Measurements from ENCODE around the gene XK. TPM values are rescaled to one million over a fixed set of nuclear protein-coding genes. Genes with fewer than 3 reads are reported as not detected.
"Not testable (repeated sequence)": the region's sequence is repeated elsewhere in the genome, so short reads cannot be mapped to it uniquely, and the experiment has no call there.

Gene XK
- total RNA-seq, 1 donor from 2014 or later: 1.5 TPM

DNA sequence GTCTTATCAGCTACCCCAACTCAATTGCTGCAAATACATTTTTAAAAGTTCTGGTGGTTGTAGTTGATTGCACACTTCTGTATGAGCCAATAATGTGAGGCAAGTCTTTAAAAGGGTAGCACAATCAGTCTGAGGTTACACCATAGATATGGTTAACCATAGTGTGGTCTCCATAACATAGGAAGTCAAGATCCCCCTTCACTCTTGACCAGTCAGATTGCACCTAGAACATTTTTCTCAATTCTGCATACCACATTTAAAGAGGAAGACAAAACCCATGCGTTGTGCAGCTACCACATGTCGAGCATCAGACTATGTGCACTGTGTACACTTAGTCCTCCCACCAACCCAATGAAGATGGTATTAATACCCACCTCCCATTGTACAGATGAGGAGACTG is 67.8 kb downstream of the XK start:
- DNase-seq (ENCODE audit: low spot score): no peak
- ATAC-seq: no peak

DNA sequence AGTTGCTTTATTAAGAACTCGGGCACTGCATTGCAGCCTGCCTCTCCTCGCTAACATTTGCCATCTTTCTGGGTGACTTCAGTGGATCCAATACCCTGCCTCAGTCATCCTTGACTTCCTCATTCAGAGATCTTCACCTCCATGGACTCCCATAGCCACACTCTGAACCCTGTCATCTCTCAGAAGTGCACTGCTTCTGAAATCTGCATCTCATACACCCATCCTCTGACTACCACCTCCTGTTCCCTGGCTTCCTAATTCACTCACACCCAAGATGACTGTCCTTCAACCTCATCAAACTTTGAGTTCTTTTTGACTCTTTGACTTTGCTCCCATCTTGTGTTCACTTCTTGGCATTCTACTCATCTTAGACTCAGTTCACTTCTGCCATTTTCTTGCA is 68.9 kb downstream of the XK start:
- ATAC-seq: no peak
- DNase-seq (ENCODE audit: low spot score): no peak

DNA sequence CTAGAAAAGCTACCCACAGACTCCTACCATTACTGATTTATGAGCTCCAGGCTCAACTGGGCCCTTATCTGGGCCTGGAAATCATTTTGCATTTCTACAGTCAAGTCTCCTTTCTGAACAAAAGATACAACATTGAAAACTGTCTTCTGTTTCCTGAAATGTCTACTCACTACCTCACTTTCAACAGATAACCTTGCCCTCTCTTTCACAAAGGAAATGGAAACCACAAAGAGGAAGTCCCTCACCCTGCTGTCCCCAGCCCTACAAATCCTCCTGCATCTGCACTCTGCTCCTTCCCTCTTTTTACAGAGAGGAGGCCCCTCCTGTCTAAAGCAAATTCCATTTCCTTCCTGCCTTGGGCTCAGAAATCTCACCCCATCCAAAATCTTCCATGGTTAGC is 69.4 kb downstream of the XK start:
- ATAC-seq: no peak
- no peak for DNase-seq (ENCODE audit: low spot score)

DNA sequence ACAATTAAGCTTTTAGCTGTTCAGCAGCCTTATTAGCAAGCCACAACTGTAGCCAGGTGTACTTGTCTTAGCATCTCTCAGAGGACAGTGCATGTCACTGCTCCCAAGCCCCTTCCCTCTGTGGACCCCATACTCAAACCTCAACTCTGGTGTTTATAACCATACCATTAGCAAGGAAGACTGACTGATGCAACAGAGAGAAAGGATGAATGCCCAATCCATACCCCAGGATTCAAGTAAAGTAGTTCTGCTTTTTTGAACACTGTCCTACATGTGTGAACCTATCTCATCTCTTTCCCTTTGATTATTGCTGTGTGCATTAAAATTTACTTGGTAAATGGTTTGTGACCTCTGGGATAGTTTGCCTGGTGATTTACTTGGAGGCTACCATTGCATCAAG is 71.5 kb downstream of the XK start:
- ATAC-seq: no peak
- no peak for DNase-seq (ENCODE audit: low spot score)

DNA sequence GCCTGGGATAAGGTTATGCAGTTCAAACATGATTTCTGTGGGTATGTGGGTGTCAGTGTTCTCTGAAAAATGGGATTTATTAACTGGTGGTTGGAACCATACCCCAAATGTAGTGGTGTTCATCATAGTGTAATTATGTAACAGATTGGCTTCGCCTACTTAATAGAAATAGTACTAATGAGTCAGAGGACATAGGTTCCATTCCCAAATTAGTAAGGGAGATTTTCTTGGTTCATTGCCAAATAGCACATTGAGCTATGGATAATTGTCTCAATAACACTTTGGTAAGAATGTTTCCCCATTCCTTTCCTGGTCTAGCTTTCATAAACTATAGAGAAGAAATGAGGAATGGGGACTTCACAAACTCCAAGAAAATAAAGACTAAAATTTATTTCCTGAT is 73.8 kb downstream of the XK start:
- ATAC-seq: no peak
- no peak for DNase-seq (ENCODE audit: low spot score)

DNA sequence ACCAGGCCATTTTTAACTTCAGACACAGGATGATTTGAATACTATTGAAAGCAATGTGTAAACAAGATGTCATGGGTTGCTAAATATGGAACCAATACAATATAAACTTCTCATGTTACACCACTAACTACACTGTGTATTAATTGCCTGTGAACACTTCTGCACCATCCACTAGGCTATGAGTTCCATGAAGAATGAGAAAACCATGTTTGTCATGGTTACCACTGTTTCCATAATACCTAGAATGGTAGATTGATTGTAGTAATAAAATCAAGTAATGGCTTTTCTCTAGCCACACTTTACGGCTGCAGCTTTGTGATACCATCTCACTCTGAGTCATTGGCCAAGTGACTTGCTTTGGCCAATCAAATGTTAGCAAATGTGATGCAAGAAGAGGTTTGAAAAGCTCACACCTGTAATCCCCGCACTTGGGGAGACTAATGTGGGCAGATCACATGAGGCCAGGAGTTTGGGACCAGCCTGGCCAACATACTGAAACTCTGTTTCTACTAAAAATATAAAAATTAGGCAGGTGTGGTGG is 74.4 kb downstream of the XK start:
- ATAC-seq (no peak), DNase-seq (ENCODE audit: low spot score) (no peak)

DNA sequence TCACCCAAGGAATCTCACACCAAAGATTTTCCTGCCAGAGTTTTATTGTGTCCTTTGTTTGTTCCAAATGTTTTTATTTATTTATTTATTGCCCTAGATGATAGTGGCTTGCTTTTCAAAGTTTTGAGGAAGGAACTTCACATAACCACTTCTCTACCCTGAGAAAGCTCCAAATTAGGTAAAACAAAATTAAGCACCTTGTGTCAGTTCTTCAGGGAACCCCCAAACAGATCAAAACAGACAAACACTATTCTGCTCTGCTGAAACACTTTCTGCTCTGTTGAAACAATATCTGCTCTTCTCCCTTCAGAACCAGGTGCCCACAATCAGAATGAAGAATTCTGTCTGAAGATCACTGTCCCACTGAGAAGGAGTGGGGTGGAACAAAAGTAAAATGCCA is 77.8 kb downstream of the XK start:
- ATAC-seq (no peak), DNase-seq (ENCODE audit: low spot score) (no peak)

DNA sequence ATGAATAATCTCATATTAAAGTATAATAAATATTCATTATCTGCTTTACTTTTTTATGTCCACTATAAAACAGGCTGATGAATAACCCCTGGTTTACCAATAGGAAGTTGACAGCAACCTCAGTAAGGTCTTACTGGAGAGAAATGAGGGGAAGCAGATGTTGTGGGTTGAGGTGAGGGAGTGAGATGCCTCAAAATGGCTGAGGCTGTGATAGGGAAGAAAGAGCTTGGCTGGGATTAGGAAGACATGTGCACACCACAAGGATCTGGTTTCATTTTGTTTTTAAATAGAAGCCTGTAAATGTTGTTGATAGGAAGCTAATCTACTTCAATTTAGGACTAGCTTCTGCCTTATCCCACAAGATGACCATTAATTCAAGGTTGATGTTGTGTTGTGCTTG is 79.9 kb downstream of the XK start:
- ATAC-seq (no peak), DNase-seq (ENCODE audit: low spot score) (no peak)

DNA sequence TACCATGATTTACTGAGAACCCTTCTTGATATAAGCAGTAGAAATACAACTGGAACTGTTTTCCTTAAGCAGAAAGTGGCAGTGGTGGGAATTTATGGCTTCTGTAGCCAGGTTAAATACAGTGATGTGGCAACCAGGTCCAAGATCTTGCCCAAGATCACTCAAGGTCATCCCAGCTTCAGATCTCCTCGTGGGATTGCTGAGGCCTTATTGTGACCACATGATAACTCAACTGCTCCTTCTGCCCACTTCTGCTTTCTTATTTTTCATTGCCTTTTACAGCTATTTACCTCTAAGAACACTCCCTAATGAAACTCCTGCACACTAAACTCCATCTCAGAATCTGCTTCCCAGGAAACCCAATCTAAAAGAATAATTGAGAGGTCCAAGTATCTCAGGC is 81.8 kb downstream of the XK start:
- ATAC-seq (no peak), DNase-seq (ENCODE audit: low spot score) (no peak)

DNA sequence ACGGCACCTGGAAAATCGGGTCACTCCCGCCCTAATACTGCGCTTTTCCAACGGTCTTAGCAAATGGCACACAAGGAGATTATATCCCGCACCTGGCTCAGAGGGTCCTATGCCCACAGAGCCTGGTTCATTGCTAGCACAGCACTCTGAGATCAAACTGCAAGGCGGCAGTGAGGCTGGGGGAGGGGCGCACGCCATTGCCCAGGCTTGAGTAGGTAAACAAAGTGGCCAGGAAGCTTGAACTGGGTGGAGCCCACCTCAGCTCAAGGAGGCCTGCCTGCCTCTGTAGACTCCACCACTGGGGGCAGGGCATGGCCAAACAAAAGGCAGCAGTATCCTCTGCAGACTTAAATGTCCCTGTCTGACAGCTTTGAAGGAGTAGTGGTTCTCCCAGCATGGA is 83.3 kb downstream of the XK start:
- not testable (repeated sequence) for ATAC-seq; DNase-seq (ENCODE audit: low spot score)

DNA sequence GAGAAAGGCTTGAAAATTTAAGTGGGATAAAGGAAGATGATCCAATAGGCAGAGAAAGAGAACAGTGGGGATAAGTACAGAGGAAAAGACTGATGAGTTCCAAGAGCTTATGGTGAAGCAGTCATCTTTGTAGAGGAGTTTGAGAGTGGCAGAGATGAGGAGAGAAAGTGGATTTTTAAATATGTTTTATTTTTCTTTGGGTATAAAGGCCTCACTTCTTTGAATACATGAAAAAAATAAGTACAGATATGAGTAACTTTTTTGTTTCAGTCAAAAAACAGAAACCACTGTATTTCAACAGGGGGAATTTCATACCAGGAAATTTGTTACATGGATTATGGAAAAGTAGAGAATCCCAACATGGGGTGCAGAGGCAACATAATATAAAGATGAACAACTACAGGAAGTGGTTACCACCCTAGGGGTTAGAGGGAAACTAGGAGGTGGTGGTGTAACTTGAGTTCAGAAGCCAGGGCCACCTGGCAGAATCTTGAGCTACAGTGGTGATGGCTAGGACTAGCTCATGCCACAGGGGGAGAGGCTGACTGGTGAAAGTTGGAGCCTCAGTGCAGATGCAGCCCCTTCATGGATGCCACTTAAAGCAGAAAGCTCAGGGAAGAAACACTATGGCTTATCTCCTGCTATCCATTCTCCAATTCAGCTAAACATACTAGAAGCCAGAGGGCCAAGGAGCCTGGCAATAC is 90.8 kb downstream of the XK start:
- DNase-seq (ENCODE audit: low spot score) (no peak), ATAC-seq (no peak)

DNA sequence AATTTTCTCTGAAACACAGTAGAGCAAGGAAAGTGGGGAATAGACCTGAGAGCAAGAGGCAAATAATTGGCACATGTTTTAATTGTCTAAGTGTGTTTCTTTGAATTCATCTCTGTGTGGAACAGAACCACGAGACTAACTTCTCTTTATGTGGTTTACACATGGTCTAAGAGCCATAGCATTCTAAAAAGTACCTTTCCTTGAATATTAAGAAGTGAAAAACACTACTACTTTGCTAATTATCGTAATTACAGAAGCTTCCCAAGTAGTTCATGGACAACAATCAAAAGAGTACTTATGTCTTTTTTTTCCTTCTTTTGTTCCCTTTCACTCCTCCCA is 91.4 kb downstream of the XK start:
- DNase-seq (ENCODE audit: low spot score): no peak

DNA sequence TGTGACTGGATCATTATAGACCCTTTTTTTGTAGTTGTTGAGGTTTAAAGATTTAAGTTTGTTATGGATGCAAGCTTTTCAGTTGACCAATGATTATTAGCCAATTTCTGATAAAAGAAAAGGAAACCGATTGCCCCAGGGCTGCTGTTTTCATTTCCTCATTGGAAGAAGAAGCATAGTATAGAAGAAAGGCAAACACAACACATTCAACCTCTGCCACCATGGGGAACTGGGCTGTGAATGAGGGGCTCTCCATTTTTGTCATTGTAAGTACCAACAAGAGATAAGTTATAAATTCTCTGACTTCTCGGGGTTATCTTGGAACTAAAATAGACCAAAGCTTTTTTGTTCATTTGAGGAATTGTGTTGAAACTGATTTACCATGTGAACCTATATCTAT is 94.3 kb downstream of the XK start, which contains the start of gene CYBB:
Gene CYBB, plus strand, starts transcription at position 203 of the 400 bp plus-strand sequence. Its CDS starts 19 bp downstream, at position 222.
- ATAC-seq (no peak), DNase-seq (ENCODE audit: low spot score) (no peak)

More for the DNA sequence above, 91.4 kb downstream of the XK start:
- ATAC-seq: no peak

DNA sequence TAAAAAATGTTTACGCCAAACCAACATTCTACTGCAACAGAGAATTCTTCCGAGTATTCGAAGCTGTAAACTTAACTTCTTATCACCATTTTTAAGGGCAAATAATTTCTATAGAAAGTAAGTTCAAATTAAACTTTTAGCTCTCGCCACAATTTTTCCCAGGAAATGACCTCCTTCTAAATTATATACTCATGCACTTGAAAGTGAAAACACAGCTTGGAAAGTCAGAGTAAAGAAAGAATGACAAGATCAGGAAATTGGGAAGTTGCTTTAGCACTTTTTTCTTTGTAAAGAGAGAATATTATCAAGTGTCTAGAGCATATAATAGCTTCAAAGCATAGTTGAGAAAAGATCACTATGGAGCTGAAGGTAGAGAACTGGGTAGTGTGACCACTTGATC is 95.5 kb downstream of the XK start:
- ATAC-seq (no peak), DNase-seq (ENCODE audit: low spot score) (no peak)

Other genes with a start within 250 kb of the XK start
- 0.05 TPM for gene LANCL3, start 114.1 kb upstream of the XK start, total RNA-seq
- 6.8 TPM for gene CYBB, start 94.3 kb downstream of the XK start, total RNA-seq
- 13.2 TPM for gene DYNLT3, start 161.8 kb downstream of the XK start, total RNA-seq

All from left lobe of liver (tissue), 2 donors.